ACHN (cell line): Measurements from ENCODE around the gene ATXN2L.
A peak's percentile ranks its signal among the peaks of the same experiment; 100 is the strongest.
"Not testable (repeated sequence)": the region's sequence is repeated elsewhere in the genome, so short reads cannot be mapped to it uniquely, and the experiment has no call there.

Experiments used
- DNase-seq: peaks from one replicate; pipeline ENCODE4 v3.0.0-alpha.2; 2015
- in situ Hi-C: cut with HindIII; loops from 2 replicates; pipeline ENCODE4 v1.10.0; 2017; ENCODE audit warnings: low sequenced_read_pairs, low pct_ligation_motif_present, low pct_unique_long_range_greater_than_20kb

The ATXN2L gene

GRCh38 chr16:28822520-28823290 lies at the start of gene ATXN2L:
TSS of gene ATXN2L (plus strand) at chr16:28822999. CDS start at chr16:28823260, 261 bp downstream.
- in situ Hi-C loops, result no loop called here

GRCh38 chr16:28781697-28782096 lies 41.1 kb upstream of the ATXN2L start:
- in situ Hi-C loops, DNase-seq: not testable (repeated sequence)

More at GRCh38 chr16:28822520-28823290, at the start of gene ATXN2L:
- peak; percentile 98 for DNase-seq

GRCh38 chr16:28782357-28782756 lies 40.4 kb upstream of the ATXN2L start:
- DNase-seq, in situ Hi-C loops: not testable (repeated sequence)

GRCh38 chr16:28802235-28803019 lies 20.4 kb upstream of the ATXN2L start:
- in situ Hi-C loops, DNase-seq: not testable (repeated sequence)

GRCh38 chr16:28807445-28808120 lies 15.2 kb upstream of the ATXN2L start:
- DNase-seq, in situ Hi-C loops: not testable (repeated sequence)

- no peak for DNase-seq
- in situ Hi-C loops, result no loop called here
Observed at GRCh38 chr16:28820016-28820415, 2.8 kb upstream of the ATXN2L start.

GRCh38 chr16:28820546-28820945 lies 2.3 kb upstream of the ATXN2L start:
- in situ Hi-C loops, result not testable (repeated sequence)

GRCh38 chr16:28821874-28822519 lies 802 bp upstream of the ATXN2L start:
- in situ Hi-C loops, result no loop called here
- peak; percentile 25 for DNase-seq

More at GRCh38 chr16:28820546-28820945, 2.3 kb upstream of the ATXN2L start:
- DNase-seq, result not testable (repeated sequence)

GRCh38 chr16:28823291-28823872 lies 583 bp downstream of the ATXN2L start:
- no peak for DNase-seq

GRCh38 chr16:28823873-28824716 lies 1.3 kb downstream of the ATXN2L start:
- DNase-seq, result peak; percentile 98
- in situ Hi-C loops, result no loop called here

More at GRCh38 chr16:28823291-28823872, 583 bp downstream of the ATXN2L start:
- in situ Hi-C loops, result no loop called here

GRCh38 chr16:28824717-28824973 lies 1.8 kb downstream of the ATXN2L start:
- in situ Hi-C loops, result no loop called here
- DNase-seq, result no peak

- in situ Hi-C loops, result no loop called here
- DNase-seq, result no peak
Observed at GRCh38 chr16:28826141-28826540, 3.3 kb downstream of the ATXN2L start.

GRCh38 chr16:28829747-28830146 lies 6.9 kb downstream of the ATXN2L start:
- no peak for DNase-seq

GRCh38 chr16:28830531-28830930 lies 7.7 kb downstream of the ATXN2L start:
- DNase-seq, result no peak
- in situ Hi-C loops, result no loop called here

More at GRCh38 chr16:28829747-28830146, 6.9 kb downstream of the ATXN2L start:
- in situ Hi-C loops, result no loop called here

GRCh38 chr16:28834349-28834748 lies 11.6 kb downstream of the ATXN2L start:
- in situ Hi-C loops, result no loop called here
- DNase-seq, result no peak

GRCh38 chr16:28834873-28835863 lies 12.4 kb downstream of the ATXN2L start:
- in situ Hi-C loops, result no loop called here
- DNase-seq, result no peak
